CD8-positive, alpha-beta memory T cell (primary cell): ENCODE results near the gene RBMS2. TPM values are rescaled to one million over a fixed set of nuclear protein-coding genes. Genes with fewer than 3 reads are reported as not detected.

ENCODE experiments used
- CTCF ChIA-PET: fragments of 350-600 bp; sonication (Branson Sonifier 250); formaldehyde crosslinking; loops from one replicate; lab custom pipeline; 2021; ENCODE audit warnings: antibody characterized with exemption; lab: Charles Lee
- POLR2A ChIA-PET: fragments of 350-600 bp; sonication (Branson Sonifier 250); formaldehyde crosslinking; loops from one replicate; lab custom pipeline; 2021; ENCODE audit warnings: antibody characterized with exemption; lab: Charles Lee
- DNase-seq, 5 donors: peaks; one replicate each; pipeline versions ENCODE4 v3.0.0 to v3.0.0-alpha.2; 2020 to 2022; ENCODE audit warnings: mixed read lengths in 1 of 5
- H3K27ac ChIP-seq: one replicate; pipeline ENCODE4 v1.7.0; 2013; ENCODE audit warnings: low read depth, mild to moderate bottlenecking, low read length, moderate library complexity
- H3K27me3 ChIP-seq: 2 replicates; pipeline ENCODE4 v1.7.0; 2013; ENCODE audit warnings: low read length, mild to moderate bottlenecking; ENCODE audit not compliant: insufficient read depth, poor library complexity, severe bottlenecking
- H3K36me3 ChIP-seq: 2 replicates; pipeline ENCODE4 v1.7.0; 2013; ENCODE audit warnings: mild to moderate bottlenecking, low read length, moderate library complexity; ENCODE audit not compliant: insufficient read depth
- H3K4me1 ChIP-seq: 2 replicates; pipeline ENCODE4 v1.7.0; 2013; ENCODE audit warnings: mild to moderate bottlenecking, low read length, moderate library complexity; ENCODE audit not compliant: insufficient read depth
- H3K4me3 ChIP-seq: 2 replicates; pipeline ENCODE4 v1.7.0; 2013; ENCODE audit warnings: mild to moderate bottlenecking, low read length
- H3K9me3 ChIP-seq: 2 replicates; pipeline ENCODE4 v1.7.0; 2013; ENCODE audit warnings: mild to moderate bottlenecking, low read length
- H3K27ac Mint-ChIP-seq, 8 donors: one replicate each; pipeline ENCODE4 v1.8.0; 2020 to 2021; ENCODE audit warnings: mixed read lengths in 8 of 8, mild to moderate bottlenecking in 6 of 8, inconsistent platforms in 3 of 8, moderate library complexity in 3 of 8
- H3K27me3 Mint-ChIP-seq, 2 donors: one replicate each; pipeline ENCODE4 v1.8.0; 2020 to 2021; ENCODE audit warnings: mixed read lengths in 2 of 2, mild to moderate bottlenecking in 1 of 2, moderate library complexity in 1 of 2
- H3K36me3 Mint-ChIP-seq, 3 donors: one replicate each; pipeline ENCODE4 v1.8.0; 2020 to 2021; ENCODE audit warnings: mixed read lengths in 3 of 3, inconsistent platforms in 1 of 3, mild to moderate bottlenecking in 1 of 3
- H3K4me1 Mint-ChIP-seq, 3 donors: one replicate each; pipeline ENCODE4 v1.8.0; 2020 to 2021; ENCODE audit warnings: mixed read lengths in 3 of 3, inconsistent platforms in 1 of 3, mild to moderate bottlenecking in 1 of 3
- H3K4me3 Mint-ChIP-seq, 7 donors: one replicate each; pipeline ENCODE4 v1.8.0; 2020 to 2021; ENCODE audit warnings: mixed read lengths in 7 of 7, mild to moderate bottlenecking in 6 of 7, moderate library complexity in 4 of 7, inconsistent platforms in 2 of 7
- H3K9me3 Mint-ChIP-seq, 5 donors: one replicate each; pipeline ENCODE4 v1.8.0; 2020 to 2022; ENCODE audit warnings: mixed read lengths in 5 of 5, mild to moderate bottlenecking in 3 of 5, moderate library complexity in 2 of 5, inconsistent platforms in 1 of 5
- polyA plus RNA-seq: library from polyadenylated mRNA; unstranded; fragments of 300-500 nt; fragmentation: Illumina TruSeq; gene quantifications from one replicate; pipeline ENCODE4 v1.2.3, GENCODE V29; 2021
- total RNA-seq, 2 experiments: library from RNA; stranded (reverse); gene quantifications; one replicate each; pipeline ENCODE4 v1.2.3, GENCODE V29; 2021

Gene RBMS2
- total and polyA plus RNA-seq, 3 experiments from 2014 or later = 1.4 to 4.7 (median 3.5) TPM

DNA sequence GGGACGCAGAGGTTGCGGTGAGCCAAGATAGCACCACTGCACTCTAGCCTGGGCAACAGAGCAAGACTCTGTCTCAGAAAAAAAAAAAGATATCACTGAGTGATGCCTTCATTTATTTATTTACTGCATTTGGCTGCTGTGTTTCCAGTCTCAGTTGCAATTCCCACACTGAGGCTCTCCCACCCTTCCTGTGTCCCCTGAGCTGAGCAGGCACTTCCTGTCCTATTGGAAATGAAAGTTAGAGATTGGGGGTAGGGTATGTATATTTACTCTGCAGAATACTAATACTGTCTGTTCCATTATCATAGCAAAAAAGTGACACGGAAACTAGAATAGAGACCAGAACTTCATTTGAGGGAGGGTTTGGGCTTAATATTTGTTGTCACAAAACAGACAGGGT is 1.6 kb upstream of the RBMS2 start:
- peaks cover 22 to 37% (median 23%) of the 10 kb centered on the region in 3 donors for H3K4me1 Mint-ChIP-seq
- peaks cover 0 to 3% of the 10 kb centered on the region in 2 donors for H3K27me3 Mint-ChIP-seq
- no peaks in the 10 kb centered on the region for H3K36me3 Mint-ChIP-seq
- no peak overlapping the region for H3K4me3 Mint-ChIP-seq
- no peaks in the 10 kb centered on the region for H3K9me3 Mint-ChIP-seq
- DNase-seq = no peak
- H3K36me3 ChIP-seq = no peaks in the 10 kb centered on the region
- POLR2A ChIA-PET = no interaction called here
- H3K4me1 ChIP-seq = peaks cover 29% of the 10 kb centered on the region
- peak overlapping the region in 2 of 8 donors; percentile 6 to 55 for H3K27ac Mint-ChIP-seq
- CTCF ChIA-PET = no interaction called here
- no peak overlapping the region for H3K27ac ChIP-seq
- no peaks in the 10 kb centered on the region for H3K27me3 ChIP-seq
- H3K9me3 ChIP-seq = no peaks in the 10 kb centered on the region
- no peak overlapping the region for H3K4me3 ChIP-seq

DNA sequence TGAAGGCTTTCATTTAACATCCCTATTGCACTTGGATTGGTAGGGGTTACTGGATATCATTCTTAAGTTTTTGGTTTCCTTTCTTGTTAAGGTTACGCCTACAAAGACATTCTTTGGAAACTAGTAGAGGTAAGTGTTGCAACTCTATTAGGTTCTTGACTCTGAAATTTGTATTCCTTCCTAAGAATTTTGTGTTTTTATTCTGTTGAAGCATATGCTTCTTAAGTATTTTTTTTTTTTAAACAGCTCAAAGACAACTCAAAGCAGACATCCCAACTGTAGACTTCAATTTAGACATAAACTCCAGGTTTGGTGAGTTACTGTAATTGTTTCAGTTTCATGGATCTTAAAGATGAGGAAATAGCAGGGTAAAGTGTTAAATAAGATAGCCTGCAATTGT is 1.1 kb upstream of the RBMS2 start:
- Mint-ChIP-seq H3K36me3 (no peaks in the 10 kb centered on the region), H3K4me1 (peaks cover 22 to 37% (median 23%) of the 10 kb centered on the region in 3 donors), H3K9me3 (no peaks in the 10 kb centered on the region), H3K4me3 (peak overlapping the region in 5 of 7 donors; percentile 38 to 94 (median 52)), H3K27me3 (peaks cover 0 to 3% of the 10 kb centered on the region in 2 donors), H3K27ac (peak overlapping the region in 3 of 8 donors; percentile 6 to 85 (median 55))
- H3K27me3 ChIP-seq = no peaks in the 10 kb centered on the region
- no peaks in the 10 kb centered on the region for H3K9me3 ChIP-seq
- H3K4me3 ChIP-seq = no peak overlapping the region
- no peak for DNase-seq
- H3K4me1 ChIP-seq = peaks cover 29% of the 10 kb centered on the region
- ChIA-PET CTCF (interaction anchor here (1.6 kb wide), 1 partner anchor 13 kb away, joined by 4 read pairs; no protein-coding TSS in a partner anchor), POLR2A (interaction anchor here (1.1 kb wide), 1 partner anchor 109 kb away, joined by 6 read pairs; no protein-coding TSS in a partner anchor)
- no peak overlapping the region for H3K27ac ChIP-seq
- no peaks in the 10 kb centered on the region for H3K36me3 ChIP-seq

DNA sequence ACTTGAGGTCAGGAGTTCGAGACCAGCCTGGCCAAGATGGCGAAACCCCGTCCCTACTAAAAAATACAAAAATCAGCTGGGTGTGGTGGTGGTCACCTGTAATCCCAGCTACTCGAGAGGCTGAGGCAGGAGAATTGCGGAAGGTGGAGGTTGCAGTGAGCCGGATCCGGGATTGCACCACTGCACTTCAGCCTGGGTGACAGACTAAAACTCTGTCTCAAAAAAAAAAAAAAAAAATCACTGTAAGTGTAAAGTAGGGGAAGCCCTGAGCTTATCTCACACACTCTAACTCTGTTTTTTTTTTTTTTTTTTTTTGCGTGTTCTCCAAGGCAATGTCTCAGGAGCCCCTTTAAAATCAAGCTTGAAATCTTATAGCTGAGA is 421 bp upstream of the RBMS2 start:
- CTCF ChIA-PET = interaction anchor here (1.0 to 3.1 kb wide), 6 partner anchors 14 to 60 kb away, joined by 3 to 13 read pairs (median 5); no protein-coding TSS in a partner anchor
- Histone ChIP-seq H3K4me3 (peak overlapping the region; percentile 63), H3K9me3 (no peaks in the 10 kb centered on the region), H3K27me3 (no peaks in the 10 kb centered on the region), H3K4me1 (peaks cover 29% of the 10 kb centered on the region), H3K27ac (no peak overlapping the region), H3K36me3 (no peaks in the 10 kb centered on the region)
- H3K4me3 Mint-ChIP-seq = peak overlapping the region; percentile 88 to 95 (median 91)
- POLR2A ChIA-PET = interaction anchor here (0.6 to 1.6 kb wide), 8 partner anchors 19 to 236 kb away, joined by 3 to 6 read pairs (median 4); partner anchors contain the start of gene STAT2
- H3K9me3 Mint-ChIP-seq = no peaks in the 10 kb centered on the region
- no peak for DNase-seq
- no peaks in the 10 kb centered on the region for H3K36me3 Mint-ChIP-seq
- peaks cover 22 to 37% (median 23%) of the 10 kb centered on the region in 3 donors for H3K4me1 Mint-ChIP-seq
- H3K27me3 Mint-ChIP-seq = peaks cover 0 to 3% of the 10 kb centered on the region in 2 donors
- H3K27ac Mint-ChIP-seq = peak overlapping the region in 4 of 8 donors; percentile 55 to 96 (median 82)

DNA sequence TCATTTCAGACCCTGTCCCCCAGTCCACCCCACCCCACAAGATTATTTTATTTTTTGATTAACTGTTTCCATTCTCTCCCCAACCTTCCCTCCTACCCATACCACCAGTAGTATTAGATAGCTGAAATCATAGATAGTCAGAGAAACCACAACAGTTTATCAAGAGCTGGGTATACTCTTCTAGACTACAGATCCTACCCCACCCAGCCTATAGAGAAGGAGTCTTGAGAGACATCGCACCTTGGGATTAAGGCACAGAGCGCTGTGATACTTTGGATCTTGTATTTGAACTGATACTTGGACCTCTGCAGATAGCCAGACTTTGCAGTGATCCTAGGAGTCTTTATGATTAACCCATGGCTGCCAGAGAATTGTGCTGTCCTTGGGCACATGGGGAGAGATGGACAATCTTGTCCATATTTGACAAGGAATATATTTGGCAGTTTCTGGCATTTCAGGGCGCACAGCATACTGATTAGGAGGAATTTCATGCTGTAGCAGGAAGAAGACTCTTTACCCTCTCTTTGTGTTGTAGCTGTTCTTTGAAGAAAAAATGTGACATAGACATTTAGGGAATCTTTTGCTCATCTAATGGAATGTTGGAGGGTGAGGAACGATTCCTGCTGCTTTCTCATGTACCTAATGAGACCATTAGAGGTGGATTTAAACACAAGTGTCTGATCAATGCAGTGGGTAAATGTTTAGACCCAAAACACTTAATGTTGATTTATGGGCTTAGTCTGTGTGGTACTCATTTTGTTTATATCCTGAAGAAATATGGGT is 982 bp downstream of the RBMS2 start:
- peak overlapping the region; percentile 63 for H3K4me3 ChIP-seq
- peaks cover 0 to 3% of the 10 kb centered on the region in 2 donors for H3K27me3 Mint-ChIP-seq
- POLR2A ChIA-PET = interaction anchor here (1.6 kb wide), 1 partner anchor 114 kb away, joined by 3 read pairs; no protein-coding TSS in a partner anchor

DNA sequence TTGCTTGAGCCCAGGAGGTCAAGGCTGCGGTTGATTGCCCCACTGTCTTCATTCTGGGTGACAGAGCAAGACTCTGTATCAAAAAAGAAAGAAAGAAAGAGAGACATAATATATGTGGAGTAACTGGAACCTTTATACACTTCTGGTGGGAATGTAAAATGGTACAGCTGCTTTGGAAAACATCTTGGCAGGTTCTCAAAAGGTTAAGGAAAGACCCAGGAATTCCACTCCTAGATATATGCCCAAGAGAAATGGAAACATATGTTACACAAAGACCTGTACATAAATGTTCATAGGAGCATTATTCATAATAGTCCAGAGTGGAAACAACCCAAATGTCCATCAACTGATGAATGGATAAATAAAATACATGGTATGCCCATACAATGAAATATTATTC is 7.2 kb downstream of the RBMS2 start:
- Mint-ChIP-seq H3K36me3 (no peaks in the 10 kb centered on the region), H3K27ac (peak overlapping the region in 1 of 8 donors; percentile 48), H3K27me3 (no peaks in the 10 kb centered on the region), H3K9me3 (no peaks in the 10 kb centered on the region), H3K4me3 (no peak overlapping the region), H3K4me1 (peaks cover 0 to 4% (median 4%) of the 10 kb centered on the region in 3 donors)
- Histone ChIP-seq H3K4me1 (no peaks in the 10 kb centered on the region), H3K9me3 (no peaks in the 10 kb centered on the region), H3K27ac (no peak overlapping the region), H3K36me3 (no peaks in the 10 kb centered on the region), H3K27me3 (no peaks in the 10 kb centered on the region), H3K4me3 (no peak overlapping the region)
- ChIA-PET CTCF (interaction anchor here (0.8 kb wide), 1 partner anchor 11 kb away, joined by 3 read pairs; no protein-coding TSS in a partner anchor), POLR2A (no interaction called here)
- DNase-seq = no peak

More for the DNA sequence above, 982 bp downstream of the RBMS2 start:
- H3K27ac ChIP-seq = no peak overlapping the region
- peak overlapping the region; percentile 88 to 95 (median 91) for H3K4me3 Mint-ChIP-seq
- H3K9me3 ChIP-seq = no peaks in the 10 kb centered on the region
- H3K9me3 Mint-ChIP-seq = no peaks in the 10 kb centered on the region
- no peaks in the 10 kb centered on the region for H3K36me3 Mint-ChIP-seq
- no peak for DNase-seq
- H3K4me1 ChIP-seq = peaks cover 29% of the 10 kb centered on the region
- CTCF ChIA-PET = interaction anchor here (0.8 to 3.1 kb wide), 6 partner anchors 9 to 58 kb away, joined by 3 to 13 read pairs (median 6); no protein-coding TSS in a partner anchor
- H3K27me3 ChIP-seq = no peaks in the 10 kb centered on the region
- peak overlapping the region in 7 of 8 donors; percentile 41 to 96 (median 92) for H3K27ac Mint-ChIP-seq
- peaks cover 22 to 37% (median 23%) of the 10 kb centered on the region in 3 donors for H3K4me1 Mint-ChIP-seq
- no peaks in the 10 kb centered on the region for H3K36me3 ChIP-seq

DNA sequence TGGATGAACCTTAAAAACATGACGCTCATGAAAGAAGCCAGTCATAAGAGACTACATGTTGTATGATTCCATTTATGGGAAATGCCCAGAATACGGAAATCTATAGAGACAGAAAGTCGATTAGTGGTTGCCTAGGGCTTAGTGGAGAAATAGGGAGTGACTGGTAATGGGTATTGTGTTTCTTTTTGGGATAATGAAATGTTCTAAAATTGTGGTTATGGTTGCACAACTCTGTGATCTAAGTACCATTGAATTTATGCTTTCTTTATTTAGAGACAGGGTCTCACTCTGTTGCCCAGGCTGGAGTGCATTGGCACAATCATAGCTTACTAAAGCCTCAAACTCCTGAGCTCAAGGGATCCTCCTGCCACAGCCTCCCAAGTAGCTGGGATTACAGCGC is 8.0 kb downstream of the RBMS2 start:
- Histone ChIP-seq H3K36me3 (no peaks in the 10 kb centered on the region), H3K9me3 (no peaks in the 10 kb centered on the region), H3K27me3 (no peaks in the 10 kb centered on the region), H3K4me1 (no peaks in the 10 kb centered on the region), H3K27ac (no peak overlapping the region), H3K4me3 (no peak overlapping the region)
- no peak overlapping the region for H3K4me3 Mint-ChIP-seq
- H3K27me3 Mint-ChIP-seq = no peaks in the 10 kb centered on the region
- CTCF ChIA-PET = interaction anchor here (1.4 kb wide), 1 partner anchor 44 kb away, joined by 4 read pairs; no protein-coding TSS in a partner anchor
- H3K4me1 Mint-ChIP-seq = no peaks in the 10 kb centered on the region
- POLR2A ChIA-PET = no interaction called here
- H3K36me3 Mint-ChIP-seq = no peaks in the 10 kb centered on the region
- no peak for DNase-seq
- no peak overlapping the region for H3K27ac Mint-ChIP-seq
- H3K9me3 Mint-ChIP-seq = no peaks in the 10 kb centered on the region

DNA sequence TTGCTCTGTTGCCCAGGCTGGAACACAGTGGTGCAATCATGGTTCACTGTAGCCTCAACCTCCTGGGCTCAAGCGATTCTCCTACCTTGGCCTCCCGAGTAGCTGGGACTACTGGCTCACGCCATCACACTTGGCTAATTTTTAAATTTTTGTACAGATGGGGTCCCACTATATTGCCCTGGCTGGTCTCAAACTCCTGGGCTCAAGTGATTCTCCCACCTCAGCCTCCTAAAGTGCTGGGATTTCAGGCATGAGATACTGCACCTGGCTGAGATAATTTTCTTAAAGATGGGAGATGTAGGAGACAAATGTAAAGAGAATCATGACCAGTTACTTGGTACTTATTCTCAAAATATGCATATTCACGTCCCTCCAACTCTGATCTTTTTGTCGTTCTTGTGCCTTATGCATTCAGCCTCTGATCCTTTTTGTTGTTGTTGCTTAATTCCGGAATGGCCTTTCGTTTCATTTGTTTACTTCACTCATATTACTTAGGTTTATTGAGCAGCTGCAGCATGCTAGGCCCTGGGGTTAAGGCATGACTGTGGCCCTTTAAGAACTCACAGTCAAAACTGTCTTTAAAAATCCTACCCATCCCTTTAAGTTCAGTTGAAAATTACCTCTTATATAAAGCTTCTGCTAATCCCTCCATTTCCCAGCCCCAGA is 8.9 kb downstream of the RBMS2 start:
- H3K36me3 Mint-ChIP-seq = peaks cover 0 to under 1% (median 0%) of the 10 kb centered on the region in 3 donors
- Histone ChIP-seq H3K4me1 (no peaks in the 10 kb centered on the region), H3K9me3 (no peaks in the 10 kb centered on the region), H3K27ac (no peak overlapping the region), H3K4me3 (no peak overlapping the region), H3K27me3 (no peaks in the 10 kb centered on the region), H3K36me3 (no peaks in the 10 kb centered on the region)
- H3K9me3 Mint-ChIP-seq = no peaks in the 10 kb centered on the region
- H3K4me3 Mint-ChIP-seq = no peak overlapping the region
- H3K4me1 Mint-ChIP-seq = no peaks in the 10 kb centered on the region
- POLR2A ChIA-PET = no interaction called here
- H3K27ac Mint-ChIP-seq = no peak overlapping the region
- CTCF ChIA-PET = interaction anchor here (1.4 kb wide), 1 partner anchor 43 kb away, joined by 4 read pairs; no protein-coding TSS in a partner anchor
- no peaks in the 10 kb centered on the region for H3K27me3 Mint-ChIP-seq
- DNase-seq = no peak
